ENCODE results near the gene ZFP69.

The ZFP69 gene

DNA sequence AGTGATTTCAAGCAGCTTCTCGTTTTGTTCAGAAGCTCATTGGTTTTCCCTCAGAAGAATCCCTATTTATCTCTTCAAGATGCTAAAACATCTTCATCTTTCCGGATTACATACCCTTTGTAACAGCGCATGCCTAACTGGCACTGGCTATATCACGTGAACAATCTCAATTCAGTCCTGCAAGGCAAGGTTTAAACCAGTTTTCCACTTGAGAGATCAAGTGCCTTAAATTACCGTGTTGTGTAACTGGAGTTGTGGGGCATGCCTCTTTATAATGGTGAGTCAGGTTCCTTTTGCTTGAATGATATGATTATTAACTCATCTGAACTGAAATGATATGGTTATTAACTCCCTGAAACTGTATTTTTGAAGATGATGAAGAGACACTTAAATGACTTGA is 37.8 kb upstream of the ZFP69 start:
- no peak overlapping the region for H3K4me3 ChIP-seq (ENCODE audit: control insufficient read depth, low read depth, low read length)
- no peak for DNase-seq (ENCODE audit: low read depth)
- TF ChIP-seq, protein P1, sequence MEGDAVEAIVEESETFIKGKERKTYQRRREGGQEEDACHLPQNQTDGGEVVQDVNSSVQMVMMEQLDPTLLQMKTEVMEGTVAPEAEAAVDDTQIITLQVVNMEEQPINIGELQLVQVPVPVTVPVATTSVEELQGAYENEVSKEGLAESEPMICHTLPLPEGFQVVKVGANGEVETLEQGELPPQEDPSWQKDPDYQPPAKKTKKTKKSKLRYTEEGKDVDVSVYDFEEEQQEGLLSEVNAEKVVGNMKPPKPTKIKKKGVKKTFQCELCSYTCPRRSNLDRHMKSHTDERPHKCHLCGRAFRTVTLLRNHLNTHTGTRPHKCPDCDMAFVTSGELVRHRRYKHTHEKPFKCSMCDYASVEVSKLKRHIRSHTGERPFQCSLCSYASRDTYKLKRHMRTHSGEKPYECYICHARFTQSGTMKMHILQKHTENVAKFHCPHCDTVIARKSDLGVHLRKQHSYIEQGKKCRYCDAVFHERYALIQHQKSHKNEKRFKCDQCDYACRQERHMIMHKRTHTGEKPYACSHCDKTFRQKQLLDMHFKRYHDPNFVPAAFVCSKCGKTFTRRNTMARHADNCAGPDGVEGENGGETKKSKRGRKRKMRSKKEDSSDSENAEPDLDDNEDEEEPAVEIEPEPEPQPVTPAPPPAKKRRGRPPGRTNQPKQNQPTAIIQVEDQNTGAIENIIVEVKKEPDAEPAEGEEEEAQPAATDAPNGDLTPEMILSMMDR (IDR thresholded peaks at IDR 0.05; ENCODE audit: control insufficient read depth, insufficient read depth, low read depth, low read length, missing control alignments): no peak

DNA sequence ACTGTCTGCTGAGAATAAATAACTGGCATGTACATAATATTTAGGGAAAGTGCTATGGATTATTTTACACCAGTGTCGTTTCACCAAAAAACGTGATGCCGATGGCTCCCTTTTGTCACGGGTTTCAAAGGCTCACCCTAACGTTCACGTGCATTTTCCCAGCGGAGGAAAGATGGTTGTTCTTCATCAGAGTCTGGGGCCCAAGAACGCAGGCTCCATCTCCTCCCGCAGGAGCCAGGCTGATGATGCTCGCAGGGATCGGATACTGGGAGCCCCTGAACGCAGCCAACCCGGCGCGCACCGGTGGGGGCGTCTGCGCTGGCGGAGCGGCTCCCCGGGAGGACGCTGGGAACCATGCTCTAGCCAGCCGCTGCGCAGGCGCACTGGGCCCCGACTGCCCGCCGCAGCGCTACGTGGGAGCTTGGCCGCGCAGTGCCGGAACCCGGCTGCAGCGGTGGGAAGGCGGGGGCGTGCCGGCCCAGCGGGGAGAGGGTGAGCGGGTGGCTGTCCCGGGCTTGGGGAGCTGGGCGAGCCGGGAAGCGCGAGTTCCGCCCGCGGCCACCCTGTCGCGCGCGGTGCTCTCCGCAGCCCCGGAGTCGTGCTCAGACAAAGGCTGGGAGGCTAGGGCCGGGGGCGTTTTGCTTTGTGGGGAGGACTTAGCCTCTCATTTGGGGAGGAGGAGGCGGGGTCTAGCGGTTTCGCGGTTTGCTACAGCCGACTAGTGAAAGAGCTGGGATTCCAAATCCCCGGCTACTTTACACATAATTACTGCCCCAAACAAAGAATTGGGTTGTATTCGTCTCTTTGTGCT is 27.2 kb upstream of the ZFP69 start, which contains the start of gene ZFP69B:
TSS of gene ZFP69B (plus strand) at position 793 of the 811 bp plus-strand sequence. CDS start 486 bp downstream, outside the sequence.
- TF ChIP-seq, protein P1 (IDR thresholded peaks at IDR 0.05; ENCODE audit: control insufficient read depth, insufficient read depth, low read depth, low read length, missing control alignments): no peak

DNA sequence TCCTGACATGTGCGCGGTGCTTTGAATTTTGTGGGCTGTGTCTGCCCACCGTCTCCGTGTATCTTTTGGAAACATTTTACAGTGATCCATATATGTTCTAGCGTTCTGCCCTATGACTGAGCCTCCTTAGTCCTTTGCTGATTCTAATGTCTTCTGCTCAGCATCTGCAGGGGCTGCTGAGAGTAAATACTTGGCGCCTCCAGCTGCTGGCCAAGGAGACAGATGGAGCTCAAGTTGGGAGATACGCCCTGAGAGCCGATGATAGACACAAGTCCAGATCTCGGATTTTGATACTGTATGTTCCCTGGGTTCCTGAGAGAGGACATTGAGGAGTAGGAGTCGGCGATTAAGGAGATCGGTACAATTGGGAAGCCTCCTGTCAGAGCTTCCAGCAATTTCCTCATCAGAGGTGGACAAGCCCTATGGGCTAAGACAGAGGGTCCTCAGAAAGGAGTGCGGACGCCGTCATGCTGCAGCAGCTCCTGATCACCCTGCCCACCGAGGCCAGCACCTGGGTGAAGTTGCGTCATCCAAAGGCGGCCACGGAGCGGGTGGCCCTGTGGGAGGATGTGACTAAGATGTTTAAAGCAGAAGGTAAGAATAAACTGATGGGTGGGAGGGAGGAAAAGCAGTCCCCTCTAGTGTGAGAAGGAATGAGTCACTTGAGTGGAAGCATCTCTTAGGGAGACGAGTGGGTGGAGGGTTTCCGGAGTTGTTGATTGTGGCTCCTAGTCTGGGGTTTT is 26.4 kb upstream of the ZFP69 start:
- H3K4me3 ChIP-seq (ENCODE audit: control insufficient read depth, low read depth, low read length): peak overlapping the region; percentile 84
- TF ChIP-seq, protein P1 (IDR thresholded peaks at IDR 0.05; ENCODE audit: control insufficient read depth, insufficient read depth, low read depth, low read length, missing control alignments): no peak
- no peak for DNase-seq (ENCODE audit: low read depth)

More for the DNA sequence above, 27.2 kb upstream of the ZFP69 start, which contains the start of gene ZFP69B:
- peak within 1 kb of the TSS; percentile 84 for H3K4me3 ChIP-seq (ENCODE audit: control insufficient read depth, low read depth, low read length)
- peak; percentile 54 for DNase-seq (ENCODE audit: low read depth)

GRCh38 chr1:40451238-40451585 is 25.9 kb upstream of the ZFP69 start:
- peak overlapping the region; percentile 84 for H3K4me3 ChIP-seq (ENCODE audit: control insufficient read depth, low read depth, low read length)
- TF ChIP-seq, protein P1 (IDR thresholded peaks at IDR 0.05; ENCODE audit: control insufficient read depth, insufficient read depth, low read depth, low read length, missing control alignments): no peak
- no peak for DNase-seq (ENCODE audit: low read depth)

GRCh38 chr1:40454873-40455272 is 22.2 kb upstream of the ZFP69 start:
- H3K4me3 ChIP-seq (ENCODE audit: control insufficient read depth, low read depth, low read length): no peak overlapping the region
- TF ChIP-seq, protein P1 (IDR thresholded peaks at IDR 0.05; ENCODE audit: control insufficient read depth, insufficient read depth, low read depth, low read length, missing control alignments): no peak
- DNase-seq (ENCODE audit: low read depth): no peak

- TF ChIP-seq, protein P1 (IDR thresholded peaks at IDR 0.05; ENCODE audit: control insufficient read depth, insufficient read depth, low read depth, low read length, missing control alignments): no peak
- no peak overlapping the region for H3K4me3 ChIP-seq (ENCODE audit: control insufficient read depth, low read depth, low read length)
- DNase-seq (ENCODE audit: low read depth): no peak
These were observed 14.0 kb upstream of the ZFP69 start for GRCh38 chr1:40462956-40463590.

Data from AG09309 (cell line).